ENCODE measurements around the gene CHMP2B. TPM values are rescaled to one million over a fixed set of nuclear protein-coding genes. Genes with fewer than 3 reads are reported as not detected.
"Not testable (repeated sequence)": the region's sequence is repeated elsewhere in the genome, so short reads cannot be mapped to it uniquely, and the experiment has no call there.

CHMP2B gene
- total RNA-seq, 1 experiment from 2014 or later = 31.2 TPM

GRCh38 chr3:87260270-87260669 lies 33.2 kb downstream of the CHMP2B start:
- Histone ChIP-seq H3K36me3 (replicated peaks; ENCODE audit: control insufficient read depth, insufficient read depth, low read length) (no peaks in the 10 kb centered on the region), H3K27me3 (ENCODE audit: control insufficient read depth, insufficient read depth, low read length) (no peaks in the 10 kb centered on the region), H3K4me3 (ENCODE audit: insufficient read depth, low read depth, low read length) (no peak overlapping the region)
- peak; percentile 2 for DNase-seq

- Histone ChIP-seq H3K4me3 (ENCODE audit: insufficient read depth, low read depth, low read length) (no peak overlapping the region), H3K27me3 (ENCODE audit: control insufficient read depth, insufficient read depth, low read length) (no peaks in the 10 kb centered on the region), H3K36me3 (replicated peaks; ENCODE audit: control insufficient read depth, insufficient read depth, low read length) (no peaks in the 10 kb centered on the region)
- no peak for DNase-seq
Measured at GRCh38 chr3:87261925-87262324, 34.8 kb downstream of the CHMP2B start.

GRCh38 chr3:87267953-87268645 lies 41.0 kb downstream of the CHMP2B start:
- no peak overlapping the region for H3K4me3 ChIP-seq (ENCODE audit: insufficient read depth, low read depth, low read length)
- no peak for DNase-seq
- H3K36me3 ChIP-seq (replicated peaks; ENCODE audit: control insufficient read depth, insufficient read depth, low read length) = no peaks in the 10 kb centered on the region
- H3K27me3 ChIP-seq (ENCODE audit: control insufficient read depth, insufficient read depth, low read length) = no peaks in the 10 kb centered on the region

GRCh38 chr3:87268646-87269211 lies 41.6 kb downstream of the CHMP2B start:
- no peaks in the 10 kb centered on the region for H3K36me3 ChIP-seq (replicated peaks; ENCODE audit: control insufficient read depth, insufficient read depth, low read length)
- H3K4me3 ChIP-seq (ENCODE audit: insufficient read depth, low read depth, low read length) = no peak overlapping the region
- no peak for DNase-seq
- no peaks in the 10 kb centered on the region for H3K27me3 ChIP-seq (ENCODE audit: control insufficient read depth, insufficient read depth, low read length)

GRCh38 chr3:87269723-87270122 lies 42.6 kb downstream of the CHMP2B start:
- no peak for DNase-seq
- Histone ChIP-seq H3K27me3 (ENCODE audit: control insufficient read depth, insufficient read depth, low read length) (no peaks in the 10 kb centered on the region), H3K36me3 (replicated peaks; ENCODE audit: control insufficient read depth, insufficient read depth, low read length) (no peaks in the 10 kb centered on the region)

GRCh38 chr3:87270908-87271700 lies 44.0 kb downstream of the CHMP2B start:
- no peaks in the 10 kb centered on the region for H3K27me3 ChIP-seq (ENCODE audit: control insufficient read depth, insufficient read depth, low read length)
- no peak overlapping the region for H3K4me3 ChIP-seq (ENCODE audit: insufficient read depth, low read depth, low read length)
- H3K36me3 ChIP-seq (replicated peaks; ENCODE audit: control insufficient read depth, insufficient read depth, low read length) = no peaks in the 10 kb centered on the region
- DNase-seq = no peak

More at GRCh38 chr3:87269723-87270122, 42.6 kb downstream of the CHMP2B start:
- H3K4me3 ChIP-seq (ENCODE audit: insufficient read depth, low read depth, low read length) = no peak overlapping the region

GRCh38 chr3:87272718-87273341 lies 45.7 kb downstream of the CHMP2B start:
- Histone ChIP-seq H3K4me3 (ENCODE audit: insufficient read depth, low read depth, low read length) (no peak overlapping the region), H3K36me3 (replicated peaks; ENCODE audit: control insufficient read depth, insufficient read depth, low read length) (no peaks in the 10 kb centered on the region), H3K27me3 (ENCODE audit: control insufficient read depth, insufficient read depth, low read length) (no peaks in the 10 kb centered on the region)
- DNase-seq = no peak

- no peak for DNase-seq
- no peak within 1 kb of the TSS for H3K4me3 ChIP-seq (ENCODE audit: insufficient read depth, low read depth, low read length)
- H3K36me3 ChIP-seq (replicated peaks; ENCODE audit: control insufficient read depth, insufficient read depth, low read length) = no peaks in the 10 kb centered on the region
- H3K27me3 ChIP-seq (ENCODE audit: control insufficient read depth, insufficient read depth, low read length) = no peaks in the 10 kb centered on the region
Measured at GRCh38 chr3:87276484-87276883, 49.4 kb downstream of the CHMP2B start, which contains the start of gene POU1F1. TSS of gene POU1F1 (minus strand) at chr3:87276584. CDS start at chr3:87276462, 122 bp downstream.

GRCh38 chr3:87287011-87287410 lies 59.9 kb downstream of the CHMP2B start:
- no peaks in the 10 kb centered on the region for H3K36me3 ChIP-seq (replicated peaks; ENCODE audit: control insufficient read depth, insufficient read depth, low read length)
- no peaks in the 10 kb centered on the region for H3K27me3 ChIP-seq (ENCODE audit: control insufficient read depth, insufficient read depth, low read length)
- no peak for DNase-seq
- no peak overlapping the region for H3K4me3 ChIP-seq (ENCODE audit: insufficient read depth, low read depth, low read length)

- no peaks in the 10 kb centered on the region for H3K36me3 ChIP-seq (replicated peaks; ENCODE audit: control insufficient read depth, insufficient read depth, low read length)
- H3K4me3 ChIP-seq (ENCODE audit: insufficient read depth, low read depth, low read length) = no peak overlapping the region
- H3K27me3 ChIP-seq (ENCODE audit: control insufficient read depth, insufficient read depth, low read length) = no peaks in the 10 kb centered on the region
- DNase-seq = no peak
Measured at GRCh38 chr3:87288446-87288845, 61.3 kb downstream of the CHMP2B start.

GRCh38 chr3:87298111-87298718 lies 71.1 kb downstream of the CHMP2B start:
- Histone ChIP-seq H3K27me3 (ENCODE audit: control insufficient read depth, insufficient read depth, low read length) (no peaks in the 10 kb centered on the region), H3K36me3 (replicated peaks; ENCODE audit: control insufficient read depth, insufficient read depth, low read length) (no peaks in the 10 kb centered on the region), H3K4me3 (ENCODE audit: insufficient read depth, low read depth, low read length) (no peak overlapping the region)
- peak; percentile 19 for DNase-seq

GRCh38 chr3:87305031-87305430 lies 77.9 kb downstream of the CHMP2B start:
- DNase-seq; H3K36me3 ChIP-seq (replicated peaks; ENCODE audit: control insufficient read depth, insufficient read depth, low read length); H3K27me3 ChIP-seq (ENCODE audit: control insufficient read depth, insufficient read depth, low read length); H3K4me3 ChIP-seq (ENCODE audit: insufficient read depth, low read depth, low read length): not testable (repeated sequence)
